ENCODE results near the gene SFXN1.
"Not testable (repeated sequence)": the region's sequence is repeated elsewhere in the genome, so short reads cannot be mapped to it uniquely, and the experiment has no call there.

Gene SFXN1

DNA sequence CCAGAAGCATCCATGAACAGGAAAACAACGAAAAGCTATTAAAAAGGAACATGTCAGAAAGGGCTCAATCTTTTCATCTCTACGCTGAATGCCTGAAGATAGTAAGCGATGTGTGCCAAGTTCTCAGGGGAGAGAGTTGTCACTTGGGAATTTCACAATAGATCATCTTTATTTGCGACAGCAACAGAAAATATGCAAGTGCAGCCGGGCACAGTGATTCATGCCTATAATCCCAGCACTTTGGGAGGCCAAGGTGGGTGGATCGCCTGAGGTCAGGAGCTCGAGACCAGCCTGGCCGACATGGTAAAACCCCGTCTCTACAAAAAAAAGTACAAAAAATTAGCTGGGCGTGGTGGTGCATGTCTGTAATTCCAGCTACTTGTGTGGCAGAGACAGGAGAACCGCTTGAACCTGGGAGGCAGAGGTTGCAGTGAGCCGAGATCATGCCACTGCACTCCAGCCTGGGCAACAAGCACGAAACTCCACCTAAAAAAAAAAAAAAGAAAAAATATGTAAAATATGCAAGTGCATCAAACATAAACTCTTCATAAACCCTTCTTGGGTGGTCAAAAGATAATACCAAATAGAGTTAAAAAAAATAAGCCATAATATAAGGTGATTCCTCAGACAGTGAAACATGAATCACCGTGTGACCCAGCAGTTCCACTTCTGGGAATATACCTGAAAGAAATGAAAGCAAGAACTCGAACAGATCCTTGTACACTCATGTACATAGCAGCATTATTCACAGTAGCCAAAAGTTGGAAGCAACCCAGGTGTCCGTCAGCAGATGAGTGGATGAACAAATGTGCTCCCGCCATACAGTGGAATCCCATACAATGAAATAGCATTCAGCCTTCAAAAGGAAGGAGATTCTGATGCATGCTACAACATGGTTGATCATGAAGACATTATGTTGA lies 16.2 kb downstream of the SFXN1 start:
- no peak for DNase-seq (ENCODE audit: low read depth)

GRCh38 chr5:175501759-175502158 lies 23.4 kb downstream of the SFXN1 start:
- no peak for DNase-seq (ENCODE audit: low read depth)

DNA sequence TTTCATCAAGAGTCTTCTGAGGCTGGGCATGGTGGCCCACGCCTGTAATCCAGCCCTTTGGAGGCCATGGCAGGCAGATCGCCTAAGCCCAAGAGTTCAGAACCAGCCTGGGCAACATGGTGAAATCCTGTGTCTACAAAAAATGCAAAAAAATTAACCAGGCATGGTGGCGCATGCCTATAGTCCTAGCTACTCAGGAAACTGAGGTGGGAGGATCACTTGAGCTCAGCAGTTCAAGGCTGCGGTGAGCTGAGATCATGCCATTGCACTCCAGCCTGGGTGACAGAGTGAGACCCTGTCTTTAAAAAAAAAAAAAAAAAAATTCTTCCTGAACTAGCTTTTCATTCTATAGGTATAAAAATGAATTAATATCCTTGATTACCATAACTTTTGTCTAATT lies 29.3 kb downstream of the SFXN1 start:
- DNase-seq (ENCODE audit: low read depth) = peak; percentile 36

- no peak for DNase-seq (ENCODE audit: low read depth)
These were observed 30.5 kb downstream of the SFXN1 start for GRCh38 chr5:175508896-175509295.

- DNase-seq (ENCODE audit: low read depth) = no peak
These were observed 34.9 kb downstream of the SFXN1 start for GRCh38 chr5:175513297-175513696.

- DNase-seq (ENCODE audit: low read depth) = no peak
These were observed 35.4 kb downstream of the SFXN1 start for GRCh38 chr5:175513726-175514125.

- no peak for DNase-seq (ENCODE audit: low read depth)
These were observed 38.8 kb downstream of the SFXN1 start for GRCh38 chr5:175516933-175517823.

- DNase-seq (ENCODE audit: low read depth) = peak; percentile 55
These were observed 39.6 kb downstream of the SFXN1 start for GRCh38 chr5:175517824-175518450.

- no peak for DNase-seq (ENCODE audit: low read depth)
These were observed 40.6 kb downstream of the SFXN1 start for GRCh38 chr5:175519006-175519405.

DNA sequence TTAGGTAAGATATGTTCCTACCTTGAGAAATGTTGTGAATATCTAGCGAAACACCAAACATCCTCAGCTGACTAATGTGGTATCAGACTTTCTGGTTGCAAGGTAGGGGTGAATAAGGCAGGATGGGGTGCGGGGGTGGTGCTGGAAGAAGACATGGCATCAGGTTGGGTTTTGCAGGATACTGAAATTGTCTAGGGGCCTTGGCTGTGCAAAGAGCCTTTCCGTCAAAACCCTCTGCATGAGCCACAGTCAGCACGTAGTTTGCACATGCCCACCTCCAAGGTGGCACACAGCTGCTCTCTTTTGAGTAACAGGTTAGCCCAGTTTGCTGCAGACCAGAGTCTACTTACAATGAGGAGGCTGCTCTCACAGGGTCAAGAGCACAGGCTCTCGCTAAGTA lies 42.0 kb downstream of the SFXN1 start:
- no peak for DNase-seq (ENCODE audit: low read depth)

DNA sequence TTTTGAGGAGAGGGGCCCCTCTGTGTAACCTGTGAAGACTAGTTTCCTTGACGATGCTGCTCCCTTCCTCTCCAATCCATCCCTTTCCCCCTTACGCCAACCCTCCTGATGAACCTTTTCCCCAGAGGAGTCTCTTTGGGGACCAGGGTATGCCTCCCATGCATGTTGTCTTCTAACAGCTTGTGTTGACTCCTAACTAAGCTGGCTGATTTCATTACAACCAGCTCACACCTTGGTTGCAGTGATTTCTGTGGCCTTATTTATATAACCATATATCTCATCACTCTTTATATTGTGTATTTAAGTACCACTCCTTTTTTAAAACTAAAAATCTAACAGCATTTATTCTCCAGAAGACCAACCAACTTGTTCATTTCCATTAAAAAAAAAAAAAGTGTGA lies 42.5 kb downstream of the SFXN1 start:
- DNase-seq (ENCODE audit: low read depth) = no peak

- no peak for DNase-seq (ENCODE audit: low read depth)
These were observed 43.0 kb downstream of the SFXN1 start for GRCh38 chr5:175521313-175521833.

GRCh38 chr5:175523292-175523691 lies 44.9 kb downstream of the SFXN1 start:
- no peak for DNase-seq (ENCODE audit: low read depth)

- no peak for DNase-seq (ENCODE audit: low read depth)
These were observed 45.9 kb downstream of the SFXN1 start for GRCh38 chr5:175524211-175524610.

DNA sequence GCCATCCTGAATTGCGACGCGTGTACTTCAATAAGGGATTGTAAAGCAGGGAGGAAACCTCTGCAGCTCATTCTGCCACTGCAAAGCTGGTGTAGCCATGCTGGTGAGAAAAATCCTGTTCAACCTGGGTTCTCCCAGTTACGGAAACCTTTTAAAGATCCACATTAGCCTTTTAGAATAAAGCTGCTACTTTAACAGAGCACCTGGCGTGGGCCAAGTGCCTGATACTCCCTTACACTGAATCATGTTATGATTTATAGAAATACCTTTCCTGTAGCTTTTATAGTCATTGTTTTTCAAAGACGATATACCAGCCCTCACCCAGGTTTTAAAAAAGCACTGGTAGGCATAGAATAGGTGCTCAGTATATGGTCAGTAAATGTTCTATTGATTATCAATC lies 48.3 kb downstream of the SFXN1 start:
- no peak for DNase-seq (ENCODE audit: low read depth)

DNA sequence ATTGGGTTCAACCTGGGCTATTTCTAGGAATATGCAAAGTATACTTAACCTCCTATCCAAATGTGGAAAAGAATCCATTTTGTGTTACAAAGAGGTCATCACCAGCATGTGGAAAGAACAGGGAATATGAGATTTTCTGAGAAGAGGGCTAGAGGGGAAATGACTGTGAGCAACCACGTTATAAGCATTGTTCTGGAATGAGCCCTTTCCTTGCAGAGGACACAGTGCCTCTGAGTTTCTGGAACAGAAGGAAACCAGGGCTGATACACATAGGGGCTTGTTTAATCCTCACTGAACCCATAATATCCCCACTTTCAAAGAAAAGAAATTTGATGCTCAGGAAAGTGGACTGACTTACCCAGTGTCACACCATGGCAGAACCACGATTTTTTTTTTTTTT lies 53.0 kb downstream of the SFXN1 start:
- no peak for DNase-seq (ENCODE audit: low read depth)

GRCh38 chr5:175534070-175534932 lies 55.9 kb downstream of the SFXN1 start:
- DNase-seq (ENCODE audit: low read depth) = peak; percentile 54

- not testable (repeated sequence) for DNase-seq (ENCODE audit: low read depth)
These were observed 57.0 kb downstream of the SFXN1 start for GRCh38 chr5:175535331-175535730.

DNA sequence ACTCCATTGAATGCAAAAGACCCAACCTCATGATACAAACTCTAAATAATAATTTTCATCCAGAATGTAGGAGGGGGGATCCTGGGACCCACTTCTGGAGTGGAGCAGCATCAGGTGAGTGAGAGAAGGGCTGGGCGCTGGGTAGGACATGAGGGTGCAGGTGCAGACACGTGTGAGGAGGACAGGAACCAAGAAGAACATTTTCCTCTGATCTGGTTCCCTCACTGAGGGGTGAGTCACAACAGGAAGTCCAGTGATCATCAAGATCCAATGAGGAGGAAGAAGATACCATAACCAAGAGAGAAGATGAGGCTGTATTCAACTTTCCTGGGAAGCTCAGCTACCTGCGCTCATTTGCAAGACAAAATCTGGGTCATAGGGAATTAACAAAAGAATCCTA lies 57.4 kb downstream of the SFXN1 start:
- DNase-seq (ENCODE audit: low read depth) = no peak

GRCh38 chr5:175538576-175538975 lies 60.2 kb downstream of the SFXN1 start:
- DNase-seq (ENCODE audit: low read depth) = no peak

GRCh38 chr5:175539936-175540335 lies 61.6 kb downstream of the SFXN1 start:
- DNase-seq (ENCODE audit: low read depth) = no peak
